Astrocyte of the cerebellum (primary cell): Measurements from ENCODE around the gene ANKRD11.
"Not testable (repeated sequence)": the region's sequence is repeated elsewhere in the genome, so short reads cannot be mapped to it uniquely, and the experiment has no call there.

ENCODE experiments used
- DNase-seq: peaks from one replicate; pipeline ENCODE4 v3.0.0-alpha.2; 2011; ENCODE audit warnings: low read depth
- H3K4me3 ChIP-seq: 2 replicates; pipeline ENCODE4 v1.5.1; 2011; ENCODE audit warnings: mild to moderate bottlenecking, low read depth, low read length, moderate library complexity
- CTCF ChIP-seq: IDR thresholded peaks from 2 replicates; pipeline ENCODE4 v1.5.1; 2012; ENCODE audit warnings: low read length, low read depth, moderate library complexity, mild to moderate bottlenecking; ENCODE audit errors: missing control alignments
- in situ Hi-C: cut with HindIII; loops from 2 replicates; pipeline ENCODE4 v1.10.0; 2017; ENCODE audit warnings: low sequenced_read_pairs

The ANKRD11 gene

DNA sequence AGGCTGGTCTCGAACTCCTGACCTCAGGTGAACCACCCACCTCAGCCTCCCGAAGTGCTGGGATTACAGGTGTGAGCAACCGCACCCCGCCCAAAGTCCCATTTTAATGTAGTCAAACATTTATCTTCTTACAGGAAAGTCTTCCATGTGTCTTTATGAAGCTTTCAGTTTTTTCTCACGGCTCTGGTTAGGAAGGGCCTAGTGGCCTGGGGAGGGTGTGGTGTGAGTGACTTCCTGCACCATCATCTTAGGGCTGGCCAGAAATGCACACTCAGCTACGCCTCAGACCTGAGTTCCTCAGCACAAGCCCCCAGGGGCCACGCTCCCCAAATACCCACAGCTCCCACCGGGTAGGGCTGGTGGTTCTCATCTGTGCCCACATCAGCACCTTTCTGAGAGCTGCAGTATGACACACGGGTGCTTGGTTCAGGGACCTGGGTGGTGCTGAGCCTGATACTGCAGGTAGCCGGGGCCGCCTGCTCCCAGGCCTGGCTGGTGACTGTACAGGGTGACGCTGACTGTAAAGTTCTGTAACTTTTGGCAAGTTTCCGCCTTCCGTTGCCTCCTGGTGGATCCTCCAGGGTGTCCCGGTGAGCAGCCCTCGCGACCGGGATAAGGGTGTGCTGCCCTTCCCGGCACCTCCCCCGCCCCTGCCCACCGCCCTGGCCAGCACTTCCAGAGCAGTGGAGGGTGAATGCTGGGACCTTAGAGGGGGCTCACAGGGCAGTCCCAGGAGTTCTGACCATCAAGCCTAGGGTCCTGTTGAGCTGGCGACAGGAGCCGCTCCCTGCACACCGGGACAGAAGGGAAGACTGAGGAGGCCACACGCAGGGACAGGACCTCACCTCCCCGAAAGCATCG lies 220.3 kb downstream of the ANKRD11 start:
- in situ Hi-C loops: no loop called here
- H3K4me3 ChIP-seq: no peak overlapping the region
- no peak for DNase-seq
- TF ChIP-seq CTCF: no peak

DNA sequence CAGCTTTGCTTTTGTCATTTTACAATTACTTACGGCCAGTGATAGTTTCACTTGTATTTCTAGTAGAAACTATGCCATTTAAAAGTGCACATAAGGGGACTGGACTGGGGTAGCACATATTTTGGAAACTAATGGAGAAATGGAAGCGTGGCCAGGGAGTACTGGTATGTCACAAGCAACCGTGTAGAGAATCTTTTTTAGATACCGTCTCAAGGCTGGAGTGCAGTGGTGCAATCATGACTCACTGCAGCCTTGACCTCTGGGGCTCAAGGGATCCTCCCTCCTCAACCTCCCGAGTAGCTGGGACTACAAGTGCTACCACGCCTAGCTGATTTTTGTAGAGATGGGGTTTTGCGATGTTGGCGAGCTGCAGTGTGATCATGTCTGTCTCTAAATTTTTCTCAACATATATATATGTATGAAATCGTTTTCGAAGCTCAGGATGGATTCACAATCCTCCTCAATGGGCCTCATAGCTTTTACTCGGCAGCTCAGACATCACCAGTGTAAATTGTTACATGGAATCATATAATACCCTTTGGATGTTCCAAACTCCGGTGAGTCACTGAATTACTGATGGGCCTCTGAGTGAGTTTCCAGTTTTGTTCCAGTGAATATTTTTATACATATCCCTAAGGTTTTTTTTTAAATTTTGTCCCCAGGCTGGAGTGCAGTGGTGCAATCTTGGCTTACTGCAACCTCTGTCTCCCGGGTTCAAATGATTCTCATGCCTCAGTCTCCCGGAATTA lies 221.2 kb downstream of the ANKRD11 start:
- no peak overlapping the region for H3K4me3 ChIP-seq
- no peak for DNase-seq
- in situ Hi-C loops: no loop called here
- no peak for TF ChIP-seq CTCF

DNA sequence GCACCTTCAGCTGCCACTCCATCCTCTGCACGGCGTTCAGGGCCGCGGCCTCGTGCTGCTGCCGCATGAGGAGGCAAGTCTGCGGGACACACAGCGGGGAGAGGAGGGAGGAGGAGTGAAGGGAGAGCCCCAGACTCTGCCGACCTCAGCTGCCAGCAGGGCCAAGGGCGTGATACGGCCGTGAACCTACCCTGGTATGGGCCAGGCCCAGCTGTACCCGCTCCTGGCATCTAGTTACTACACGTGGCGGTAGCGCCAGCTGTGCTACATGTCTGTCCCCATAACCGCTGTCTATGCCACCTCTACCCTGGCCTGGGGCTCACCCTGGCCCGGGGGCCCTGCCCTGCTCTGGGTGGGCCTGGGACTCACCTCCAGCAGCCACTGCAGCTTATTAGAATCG lies 221.8 kb downstream of the ANKRD11 start:
- no peak for TF ChIP-seq CTCF
- DNase-seq: no peak
- in situ Hi-C loops: no loop called here
- no peak overlapping the region for H3K4me3 ChIP-seq

- H3K4me3 ChIP-seq, DNase-seq, in situ Hi-C loops: not testable (repeated sequence)
Observed at GRCh38 chr16:89267746-89268145, 222.6 kb downstream of the ANKRD11 start.

DNA sequence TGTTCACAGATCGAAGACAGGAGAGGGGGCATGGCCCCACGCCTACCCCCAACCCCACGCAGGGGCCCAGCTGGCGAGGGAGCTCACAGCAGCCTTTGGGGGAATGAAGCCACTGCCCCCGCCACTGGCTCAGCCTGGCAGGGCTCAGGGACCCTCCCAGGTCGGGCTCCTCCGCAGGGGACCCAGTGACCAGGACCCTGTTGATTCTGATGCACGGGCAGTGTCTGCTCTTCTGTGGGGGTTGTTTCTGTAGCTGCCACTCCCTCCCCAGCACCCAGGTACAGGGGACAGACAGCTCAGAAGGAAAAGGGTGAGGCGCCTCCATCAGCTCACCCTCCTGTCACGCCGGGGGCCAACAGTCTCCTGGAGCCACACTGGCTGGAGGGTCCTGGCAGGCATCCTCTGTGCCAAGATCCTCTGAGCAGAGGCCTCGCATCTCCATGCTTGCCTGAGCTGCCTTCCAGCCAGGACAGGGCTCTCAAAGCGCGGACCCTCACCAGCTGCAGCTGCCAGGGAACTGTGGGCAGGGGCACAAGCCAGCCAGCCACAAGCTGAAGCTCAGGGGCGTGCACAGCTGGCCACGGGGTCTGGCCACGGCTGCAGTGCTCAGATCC lies 223.7 kb downstream of the ANKRD11 start:
- in situ Hi-C loops: no loop called here
- no peak for TF ChIP-seq CTCF
- no peak overlapping the region for H3K4me3 ChIP-seq
- DNase-seq: no peak

- in situ Hi-C loops: no loop called here
- no peak overlapping the region for H3K4me3 ChIP-seq
- TF ChIP-seq CTCF: no peak
- DNase-seq: no peak
Observed at GRCh38 chr16:89265647-89266046, 224.7 kb downstream of the ANKRD11 start.
